ENCODE data around the gene CASK. TPM values are rescaled to one million over a fixed set of nuclear protein-coding genes. Genes with fewer than 3 reads are reported as not detected.
A peak's percentile ranks its signal among the peaks of the same experiment; 100 is the strongest.

Gene CASK
- total and polyA plus RNA-seq, 2 of the 13 experiments (the other 11 are each of a cell fraction or from before 2014, with no cell fraction given) = 14.5 to 16.0 TPM

DNA sequence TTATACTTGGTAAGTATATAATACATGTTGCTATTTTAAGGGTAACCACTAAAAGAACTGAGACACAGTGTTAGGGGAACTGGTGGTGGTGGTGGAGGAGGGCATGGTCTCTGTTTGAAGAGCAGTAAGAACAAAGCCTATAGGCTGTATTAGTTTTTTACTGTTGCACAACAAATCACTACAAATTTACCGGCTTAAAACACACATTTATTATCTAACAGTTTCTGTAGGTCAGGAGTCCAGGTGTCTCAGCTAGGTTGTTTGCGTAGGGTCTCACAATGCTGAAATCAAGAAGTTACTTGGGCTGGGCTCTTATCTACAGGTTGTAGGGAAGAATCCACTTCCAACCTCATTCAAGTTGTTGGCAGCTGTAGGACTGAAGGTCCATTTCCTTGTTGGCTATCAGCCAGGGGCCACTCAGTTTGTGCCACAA is 52.6 kb downstream of the CASK start (continued):
- TF ChIP-seq ZNF557 (CRISPR knock-in tag; IDR thresholded peaks at IDR 0.05) = no peak
- no peak for TF ChIP-seq MIXL1 (CRISPR knock-in tag; IDR thresholded peaks at IDR 0.05)
- TF ChIP-seq, protein P1, sequence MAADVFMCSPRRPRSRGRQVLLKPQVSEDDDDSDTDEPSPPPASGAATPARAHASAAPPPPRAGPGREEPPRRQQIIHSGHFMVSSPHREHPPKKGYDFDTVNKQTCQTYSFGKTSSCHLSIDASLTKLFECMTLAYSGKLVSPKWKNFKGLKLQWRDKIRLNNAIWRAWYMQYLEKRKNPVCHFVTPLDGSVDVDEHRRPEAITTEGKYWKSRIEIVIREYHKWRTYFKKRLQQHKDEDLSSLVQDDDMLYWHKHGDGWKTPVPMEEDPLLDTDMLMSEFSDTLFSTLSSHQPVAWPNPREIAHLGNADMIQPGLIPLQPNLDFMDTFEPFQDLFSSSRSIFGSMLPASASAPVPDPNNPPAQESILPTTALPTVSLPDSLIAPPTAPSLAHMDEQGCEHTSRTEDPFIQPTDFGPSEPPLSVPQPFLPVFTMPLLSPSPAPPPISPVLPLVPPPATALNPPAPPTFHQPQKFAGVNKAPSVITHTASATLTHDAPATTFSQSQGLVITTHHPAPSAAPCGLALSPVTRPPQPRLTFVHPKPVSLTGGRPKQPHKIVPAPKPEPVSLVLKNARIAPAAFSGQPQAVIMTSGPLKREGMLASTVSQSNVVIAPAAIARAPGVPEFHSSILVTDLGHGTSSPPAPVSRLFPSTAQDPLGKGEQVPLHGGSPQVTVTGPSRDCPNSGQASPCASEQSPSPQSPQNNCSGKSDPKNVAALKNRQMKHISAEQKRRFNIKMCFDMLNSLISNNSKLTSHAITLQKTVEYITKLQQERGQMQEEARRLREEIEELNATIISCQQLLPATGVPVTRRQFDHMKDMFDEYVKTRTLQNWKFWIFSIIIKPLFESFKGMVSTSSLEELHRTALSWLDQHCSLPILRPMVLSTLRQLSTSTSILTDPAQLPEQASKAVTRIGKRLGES (CRISPR knock-in tag; IDR thresholded peaks at IDR 0.05; ENCODE audit: borderline replicate concordance) = no peak
- no peak for TF ChIP-seq ARNT2 (CRISPR knock-in tag; IDR thresholded peaks at IDR 0.05; ENCODE audit: low read depth)
- TF ChIP-seq HHEX (CRISPR knock-in tag; IDR thresholded peaks at IDR 0.05) = no peak
- TF ChIP-seq, protein P2, sequence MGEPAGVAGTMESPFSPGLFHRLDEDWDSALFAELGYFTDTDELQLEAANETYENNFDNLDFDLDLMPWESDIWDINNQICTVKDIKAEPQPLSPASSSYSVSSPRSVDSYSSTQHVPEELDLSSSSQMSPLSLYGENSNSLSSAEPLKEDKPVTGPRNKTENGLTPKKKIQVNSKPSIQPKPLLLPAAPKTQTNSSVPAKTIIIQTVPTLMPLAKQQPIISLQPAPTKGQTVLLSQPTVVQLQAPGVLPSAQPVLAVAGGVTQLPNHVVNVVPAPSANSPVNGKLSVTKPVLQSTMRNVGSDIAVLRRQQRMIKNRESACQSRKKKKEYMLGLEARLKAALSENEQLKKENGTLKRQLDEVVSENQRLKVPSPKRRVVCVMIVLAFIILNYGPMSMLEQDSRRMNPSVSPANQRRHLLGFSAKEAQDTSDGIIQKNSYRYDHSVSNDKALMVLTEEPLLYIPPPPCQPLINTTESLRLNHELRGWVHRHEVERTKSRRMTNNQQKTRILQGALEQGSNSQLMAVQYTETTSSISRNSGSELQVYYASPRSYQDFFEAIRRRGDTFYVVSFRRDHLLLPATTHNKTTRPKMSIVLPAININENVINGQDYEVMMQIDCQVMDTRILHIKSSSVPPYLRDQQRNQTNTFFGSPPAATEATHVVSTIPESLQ (CRISPR knock-in tag; conservative IDR thresholded peaks at IDR 0.05) = no peak
- TF ChIP-seq GZF1 (CRISPR knock-in tag; IDR thresholded peaks at IDR 0.05) = no peak
- TF ChIP-seq SP5 (CRISPR knock-in tag; IDR thresholded peaks at IDR 0.05; ENCODE audit: borderline replicate concordance, low read depth) = no peak
- TF ChIP-seq, protein P3, sequence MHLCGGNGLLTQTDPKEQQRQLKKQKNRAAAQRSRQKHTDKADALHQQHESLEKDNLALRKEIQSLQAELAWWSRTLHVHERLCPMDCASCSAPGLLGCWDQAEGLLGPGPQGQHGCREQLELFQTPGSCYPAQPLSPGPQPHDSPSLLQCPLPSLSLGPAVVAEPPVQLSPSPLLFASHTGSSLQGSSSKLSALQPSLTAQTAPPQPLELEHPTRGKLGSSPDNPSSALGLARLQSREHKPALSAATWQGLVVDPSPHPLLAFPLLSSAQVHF (CRISPR knock-in tag; IDR thresholded peaks at IDR 0.05) = no peak
- TF ChIP-seq HCFC1 (IDR thresholded peaks at IDR 0.05; ENCODE audit: low read depth, low read length) = no peak
- TF ChIP-seq MED13 (CRISPR knock-in tag; IDR thresholded peaks at IDR 0.05) = no peak
- TF ChIP-seq, protein P4, sequence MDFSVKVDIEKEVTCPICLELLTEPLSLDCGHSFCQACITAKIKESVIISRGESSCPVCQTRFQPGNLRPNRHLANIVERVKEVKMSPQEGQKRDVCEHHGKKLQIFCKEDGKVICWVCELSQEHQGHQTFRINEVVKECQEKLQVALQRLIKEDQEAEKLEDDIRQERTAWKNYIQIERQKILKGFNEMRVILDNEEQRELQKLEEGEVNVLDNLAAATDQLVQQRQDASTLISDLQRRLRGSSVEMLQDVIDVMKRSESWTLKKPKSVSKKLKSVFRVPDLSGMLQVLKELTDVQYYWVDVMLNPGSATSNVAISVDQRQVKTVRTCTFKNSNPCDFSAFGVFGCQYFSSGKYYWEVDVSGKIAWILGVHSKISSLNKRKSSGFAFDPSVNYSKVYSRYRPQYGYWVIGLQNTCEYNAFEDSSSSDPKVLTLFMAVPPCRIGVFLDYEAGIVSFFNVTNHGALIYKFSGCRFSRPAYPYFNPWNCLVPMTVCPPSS (IDR thresholded peaks at IDR 0.05) = no peak
- TF ChIP-seq, protein P5, sequence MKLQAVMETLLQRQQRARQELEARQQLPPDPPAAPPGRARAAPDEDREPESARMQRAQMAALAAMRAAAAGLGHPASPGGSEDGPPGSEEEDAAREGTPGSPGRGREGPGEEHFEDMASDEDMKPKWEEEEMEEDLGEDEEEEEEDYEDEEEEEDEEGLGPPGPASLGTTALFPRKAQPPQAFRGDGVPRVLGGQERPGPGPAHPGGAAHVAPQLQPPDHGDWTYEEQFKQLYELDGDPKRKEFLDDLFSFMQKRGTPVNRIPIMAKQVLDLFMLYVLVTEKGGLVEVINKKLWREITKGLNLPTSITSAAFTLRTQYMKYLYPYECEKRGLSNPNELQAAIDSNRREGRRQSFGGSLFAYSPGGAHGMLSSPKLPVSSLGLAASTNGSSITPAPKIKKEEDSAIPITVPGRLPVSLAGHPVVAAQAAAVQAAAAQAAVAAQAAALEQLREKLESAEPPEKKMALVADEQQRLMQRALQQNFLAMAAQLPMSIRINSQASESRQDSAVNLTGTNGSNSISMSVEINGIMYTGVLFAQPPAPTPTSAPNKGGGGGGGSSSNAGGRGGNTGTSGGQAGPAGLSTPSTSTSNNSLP (IDR thresholded peaks at IDR 0.05; ENCODE audit: low read depth, low read length) = no peak
- TF ChIP-seq, protein P6, sequence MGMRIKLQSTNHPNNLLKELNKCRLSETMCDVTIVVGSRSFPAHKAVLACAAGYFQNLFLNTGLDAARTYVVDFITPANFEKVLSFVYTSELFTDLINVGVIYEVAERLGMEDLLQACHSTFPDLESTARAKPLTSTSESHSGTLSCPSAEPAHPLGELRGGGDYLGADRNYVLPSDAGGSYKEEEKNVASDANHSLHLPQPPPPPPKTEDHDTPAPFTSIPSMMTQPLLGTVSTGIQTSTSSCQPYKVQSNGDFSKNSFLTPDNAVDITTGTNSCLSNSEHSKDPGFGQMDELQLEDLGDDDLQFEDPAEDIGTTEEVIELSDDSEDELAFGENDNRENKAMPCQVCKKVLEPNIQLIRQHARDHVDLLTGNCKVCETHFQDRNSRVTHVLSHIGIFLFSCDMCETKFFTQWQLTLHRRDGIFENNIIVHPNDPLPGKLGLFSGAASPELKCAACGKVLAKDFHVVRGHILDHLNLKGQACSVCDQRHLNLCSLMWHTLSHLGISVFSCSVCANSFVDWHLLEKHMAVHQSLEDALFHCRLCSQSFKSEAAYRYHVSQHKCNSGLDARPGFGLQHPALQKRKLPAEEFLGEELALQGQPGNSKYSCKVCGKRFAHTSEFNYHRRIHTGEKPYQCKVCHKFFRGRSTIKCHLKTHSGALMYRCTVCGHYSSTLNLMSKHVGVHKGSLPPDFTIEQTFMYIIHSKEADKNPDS (CRISPR knock-in tag; IDR thresholded peaks at IDR 0.05) = no peak
- no peak for TF ChIP-seq NRL (CRISPR knock-in tag; IDR thresholded peaks at IDR 0.05; ENCODE audit: borderline replicate concordance)
- no peak for TF ChIP-seq HOXA3 (CRISPR knock-in tag; IDR thresholded peaks at IDR 0.05)
- no peak for TF ChIP-seq ZNF550 (CRISPR knock-in tag; IDR thresholded peaks at IDR 0.05; ENCODE audit: borderline replicate concordance)
- peak; percentile 49 for TF ChIP-seq CEBPG (CRISPR knock-in tag; IDR thresholded peaks at IDR 0.05)
- TF ChIP-seq ZNF572 (CRISPR knock-in tag; IDR thresholded peaks at IDR 0.05) = no peak
- no peak for TF ChIP-seq ZNF496 (CRISPR knock-in tag; IDR thresholded peaks at IDR 0.05; ENCODE audit: insufficient replicate concordance)
- TF ChIP-seq ZNF547 (CRISPR knock-in tag; IDR thresholded peaks at IDR 0.05) = no peak
- no peak for TF ChIP-seq KMT2A (CRISPR knock-in tag; IDR thresholded peaks at IDR 0.05)

Data from HepG2 (cell line).